GM12878 (cell line): ENCODE measurements around the gene ADD1.

Experiments
- EZH2 ChIP-seq: IDR thresholded peaks from 2 replicates; pipeline ENCODE4 v1.6.1; 2012; ENCODE audit warnings: low read depth, mild to moderate bottlenecking, control low read depth, inconsistent platforms, low read length, borderline replicate concordance; ENCODE audit not compliant: control insufficient read depth
- POLR2AphosphoS2 ChIP-seq: IDR thresholded peaks from 2 replicates; pipeline ENCODE4 v1.6.1; 2011; ENCODE audit warnings: low read depth, mild to moderate bottlenecking, low read length, improper control_type of control experiment, moderate library complexity
- YY1 ChIP-seq: IDR thresholded peaks from 2 replicates; pipeline ENCODE4 v1.6.1; 2011; ENCODE audit warnings: low read depth, mild to moderate bottlenecking, low read length
- TF ChIP-seq, protein P1 (sequence below): IDR thresholded peaks from 2 replicates; pipeline ENCODE4 v1.6.1; 2012; ENCODE audit warnings: low read depth, low read length, improper control_type of control experiment

DNA sequence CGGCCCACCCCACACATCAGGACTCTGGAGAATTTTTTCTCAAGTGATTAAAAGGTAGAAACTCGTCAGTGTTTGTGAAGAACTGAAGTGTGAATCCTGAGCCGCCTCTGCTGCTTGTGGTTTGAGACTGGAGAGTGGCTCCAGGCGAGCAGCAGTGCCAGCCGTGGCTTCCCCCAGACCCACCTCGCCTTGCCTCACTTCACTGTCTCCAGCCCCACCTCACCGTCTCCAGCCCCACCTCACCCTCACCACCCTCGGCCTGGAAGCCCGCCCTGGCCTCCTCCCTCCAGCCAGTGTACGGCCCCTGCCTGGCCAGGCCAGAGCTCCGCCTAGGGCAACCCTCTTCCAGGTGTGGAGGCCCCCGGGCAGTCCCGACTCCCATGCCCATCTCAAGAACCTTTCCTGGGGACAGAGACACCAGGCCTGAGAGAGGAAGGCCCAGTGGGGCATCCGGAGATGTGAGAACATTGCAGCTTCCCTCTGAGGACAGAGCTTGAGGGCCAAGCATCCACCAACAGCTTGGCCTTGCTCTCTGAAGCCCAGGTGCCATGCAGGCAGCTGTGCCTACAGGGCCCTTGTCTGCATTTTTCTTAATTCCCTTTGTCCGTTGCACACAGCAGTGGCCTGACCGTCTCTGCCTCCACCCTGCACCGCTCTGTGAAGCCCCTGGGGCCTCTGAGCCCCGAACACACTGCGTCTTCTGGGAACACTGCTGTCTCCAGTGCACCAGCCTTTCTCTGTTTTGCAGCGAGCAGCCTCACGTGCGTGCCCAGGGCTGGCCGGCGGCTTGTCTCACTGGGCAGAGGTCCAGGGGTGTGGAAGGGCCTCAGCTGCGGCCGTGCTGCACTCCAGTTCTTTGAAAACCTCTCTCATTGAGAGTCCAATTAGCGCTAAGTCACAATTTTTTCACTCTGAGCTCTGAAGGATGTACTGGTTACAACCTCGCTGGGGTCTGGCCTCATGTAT, 37.0 kb upstream of the ADD1 start:
- TF ChIP-seq YY1 (no peak), POLR2AphosphoS2 (no peak), EZH2 (no peak)
- TF ChIP-seq, protein P1, sequence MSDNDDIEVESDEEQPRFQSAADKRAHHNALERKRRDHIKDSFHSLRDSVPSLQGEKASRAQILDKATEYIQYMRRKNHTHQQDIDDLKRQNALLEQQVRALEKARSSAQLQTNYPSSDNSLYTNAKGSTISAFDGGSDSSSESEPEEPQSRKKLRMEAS: no peak
